Measurements from ENCODE around the gene EPB41L2. TPM values are rescaled to one million over a fixed set of nuclear protein-coding genes. Genes with fewer than 3 reads are reported as not detected.
A peak's percentile ranks its signal among the peaks of the same experiment; 100 is the strongest.

Gene EPB41L2
- total RNA-seq, 1 experiment from 2014 or later: 106 TPM

- Mint-ChIP-seq H3K27ac (peak overlapping the region; percentile 19), H3K4me3 (peak overlapping the region; percentile 7), H3K36me3 (no peaks in the 10 kb centered on the region), H3K4me1 (peaks cover 83% of the 10 kb centered on the region), H3K9me3 (peaks cover 3% of the 10 kb centered on the region; the same call in 1 of the 2 replicates), H3K27me3 (ENCODE audit: low read depth) (no peaks in the 10 kb centered on the region)
- ATAC-seq (peak; percentile 47), DNase-seq (ENCODE audit: low spot score) (no peak)
- TF ChIP-seq HMGA2 (CRISPR knock-in tag; IDR thresholded peaks at IDR 0.05) (no peak), CBFB (CRISPR knock-in tag; IDR thresholded peaks at IDR 0.05; ENCODE audit: low read depth) (no peak), FOXK1 (CRISPR knock-in tag; IDR thresholded peaks at IDR 0.05) (no peak), NFATC4 (CRISPR knock-in tag; IDR thresholded peaks at IDR 0.05) (no peak)
- CTCF ChIA-PET: no interaction called here
- POLR2A ChIA-PET: interaction anchor here (0.6 kb wide), 1 partner anchor 17 kb away, joined by 3 read pairs; no protein-coding TSS in a partner anchor
Measured at GRCh38 chr6:130997061-130997753, 65.8 kb downstream of the EPB41L2 start.

- no peaks in the 10 kb centered on the region for H3K27me3 Mint-ChIP-seq (ENCODE audit: low read depth)
- ATAC-seq (no peak), DNase-seq (ENCODE audit: low spot score) (no peak)
- H3K27ac Mint-ChIP-seq: no peak overlapping the region
- H3K4me3 Mint-ChIP-seq: no peak overlapping the region
- ChIA-PET POLR2A (no interaction called here), CTCF (no interaction called here)
- H3K9me3 Mint-ChIP-seq: peaks cover 3% of the 10 kb centered on the region; the same call in 1 of the 2 replicates
- TF ChIP-seq ARID4B (CRISPR knock-in tag; IDR thresholded peaks at IDR 0.05; ENCODE audit: borderline replicate concordance) (no peak), ETV6 (CRISPR knock-in tag; IDR thresholded peaks at IDR 0.05) (no peak), ESRRA (CRISPR knock-in tag; IDR thresholded peaks at IDR 0.05; ENCODE audit: borderline replicate concordance) (no peak), RELA (CRISPR knock-in tag; IDR thresholded peaks at IDR 0.05; ENCODE audit: borderline replicate concordance) (no peak), ZNF671 (CRISPR knock-in tag; IDR thresholded peaks at IDR 0.05) (no peak), TEAD4 (CRISPR knock-in tag; IDR thresholded peaks at IDR 0.05) (no peak)
- H3K36me3 Mint-ChIP-seq: no peaks in the 10 kb centered on the region
- peaks cover 78% of the 10 kb centered on the region for H3K4me1 Mint-ChIP-seq
Measured at GRCh38 chr6:130996635-130997034, 66.4 kb downstream of the EPB41L2 start.

DNA sequence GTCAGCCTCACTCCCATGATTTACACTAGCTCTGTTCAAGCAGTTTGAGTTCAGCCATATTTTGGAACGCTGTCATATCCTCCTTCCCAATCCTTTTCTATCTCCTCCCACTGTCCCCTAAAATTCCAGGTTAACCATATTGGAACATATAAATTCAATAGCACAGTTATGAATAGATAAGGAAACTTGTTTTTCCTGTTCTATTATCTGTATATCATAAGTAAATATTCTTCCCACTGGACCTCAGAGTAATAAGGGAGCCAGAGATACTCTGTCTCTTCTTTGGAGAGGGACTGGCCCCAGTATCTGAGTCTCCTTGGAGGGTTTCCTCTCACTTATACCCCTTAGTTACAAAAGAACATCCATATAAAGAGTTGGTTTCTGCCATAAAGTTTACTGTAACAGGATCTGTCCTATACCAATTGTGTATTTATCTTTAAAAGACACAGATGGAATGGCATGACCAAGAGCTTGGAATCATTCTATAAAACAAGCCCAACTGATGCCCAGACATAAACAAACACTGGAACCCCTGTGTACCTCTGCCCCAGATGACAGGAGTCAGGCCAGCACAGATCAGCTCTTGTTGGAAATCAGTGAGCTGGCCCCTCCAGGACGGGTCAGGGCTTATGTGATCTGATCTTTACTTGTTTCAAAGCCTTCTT lies 67.1 kb downstream of the EPB41L2 start:
- peaks cover 71% of the 10 kb centered on the region for H3K4me1 Mint-ChIP-seq
- H3K36me3 Mint-ChIP-seq: no peaks in the 10 kb centered on the region
- ATAC-seq: no peak
- no peak overlapping the region for H3K4me3 Mint-ChIP-seq
- peaks cover 3% of the 10 kb centered on the region; the same call in 1 of the 2 replicates for H3K9me3 Mint-ChIP-seq
- H3K27me3 Mint-ChIP-seq (ENCODE audit: low read depth): no peaks in the 10 kb centered on the region
- H3K27ac Mint-ChIP-seq: no peak overlapping the region
- ChIA-PET POLR2A (no interaction called here), CTCF (no interaction called here)
- DNase-seq (ENCODE audit: low spot score): no peak
- TF ChIP-seq KAT7 (CRISPR knock-in tag; IDR thresholded peaks at IDR 0.05; ENCODE audit: borderline replicate concordance) (no peak), TP53 (CRISPR knock-in tag; IDR thresholded peaks at IDR 0.05) (no peak), ZNF396 (CRISPR knock-in tag; IDR thresholded peaks at IDR 0.05; ENCODE audit: borderline replicate concordance) (no peak), ATF1 (CRISPR knock-in tag; IDR thresholded peaks at IDR 0.05) (no peak), NFE2L1 (CRISPR knock-in tag; IDR thresholded peaks at IDR 0.05) (no peak), ZNF423 (CRISPR knock-in tag; IDR thresholded peaks at IDR 0.05) (no peak), SOX15 (CRISPR knock-in tag; IDR thresholded peaks at IDR 0.05) (no peak)
- TF ChIP-seq, protein P1, sequence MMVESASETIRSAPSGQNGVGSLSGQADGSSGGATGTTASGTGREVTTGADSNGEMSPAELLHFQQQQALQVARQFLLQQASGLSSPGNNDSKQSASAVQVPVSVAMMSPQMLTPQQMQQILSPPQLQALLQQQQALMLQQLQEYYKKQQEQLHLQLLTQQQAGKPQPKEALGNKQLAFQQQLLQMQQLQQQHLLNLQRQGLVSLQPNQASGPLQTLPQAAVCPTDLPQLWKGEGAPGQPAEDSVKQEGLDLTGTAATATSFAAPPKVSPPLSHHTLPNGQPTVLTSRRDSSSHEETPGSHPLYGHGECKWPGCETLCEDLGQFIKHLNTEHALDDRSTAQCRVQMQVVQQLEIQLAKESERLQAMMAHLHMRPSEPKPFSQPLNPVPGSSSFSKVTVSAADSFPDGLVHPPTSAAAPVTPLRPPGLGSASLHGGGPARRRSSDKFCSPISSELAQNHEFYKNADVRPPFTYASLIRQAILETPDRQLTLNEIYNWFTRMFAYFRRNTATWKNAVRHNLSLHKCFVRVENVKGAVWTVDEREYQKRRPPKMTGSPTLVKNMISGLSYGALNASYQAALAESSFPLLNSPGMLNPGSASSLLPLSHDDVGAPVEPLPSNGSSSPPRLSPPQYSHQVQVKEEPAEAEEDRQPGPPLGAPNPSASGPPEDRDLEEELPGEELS (CRISPR knock-in tag; IDR thresholded peaks at IDR 0.05): no peak
- TF ChIP-seq, protein P2, sequence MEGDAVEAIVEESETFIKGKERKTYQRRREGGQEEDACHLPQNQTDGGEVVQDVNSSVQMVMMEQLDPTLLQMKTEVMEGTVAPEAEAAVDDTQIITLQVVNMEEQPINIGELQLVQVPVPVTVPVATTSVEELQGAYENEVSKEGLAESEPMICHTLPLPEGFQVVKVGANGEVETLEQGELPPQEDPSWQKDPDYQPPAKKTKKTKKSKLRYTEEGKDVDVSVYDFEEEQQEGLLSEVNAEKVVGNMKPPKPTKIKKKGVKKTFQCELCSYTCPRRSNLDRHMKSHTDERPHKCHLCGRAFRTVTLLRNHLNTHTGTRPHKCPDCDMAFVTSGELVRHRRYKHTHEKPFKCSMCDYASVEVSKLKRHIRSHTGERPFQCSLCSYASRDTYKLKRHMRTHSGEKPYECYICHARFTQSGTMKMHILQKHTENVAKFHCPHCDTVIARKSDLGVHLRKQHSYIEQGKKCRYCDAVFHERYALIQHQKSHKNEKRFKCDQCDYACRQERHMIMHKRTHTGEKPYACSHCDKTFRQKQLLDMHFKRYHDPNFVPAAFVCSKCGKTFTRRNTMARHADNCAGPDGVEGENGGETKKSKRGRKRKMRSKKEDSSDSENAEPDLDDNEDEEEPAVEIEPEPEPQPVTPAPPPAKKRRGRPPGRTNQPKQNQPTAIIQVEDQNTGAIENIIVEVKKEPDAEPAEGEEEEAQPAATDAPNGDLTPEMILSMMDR (IDR thresholded peaks at IDR 0.05): no peak
- TF ChIP-seq, protein P3, sequence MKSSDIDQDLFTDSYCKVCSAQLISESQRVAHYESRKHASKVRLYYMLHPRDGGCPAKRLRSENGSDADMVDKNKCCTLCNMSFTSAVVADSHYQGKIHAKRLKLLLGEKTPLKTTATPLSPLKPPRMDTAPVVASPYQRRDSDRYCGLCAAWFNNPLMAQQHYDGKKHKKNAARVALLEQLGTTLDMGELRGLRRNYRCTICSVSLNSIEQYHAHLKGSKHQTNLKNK (CRISPR knock-in tag; IDR thresholded peaks at IDR 0.05): no peak
